T follicular helper cell (primary cell): ENCODE results near the gene SCRT2.
"Not testable (repeated sequence)": the region's sequence is repeated elsewhere in the genome, so short reads cannot be mapped to it uniquely, and the experiment has no call there.

Experiments
- DNase-seq: peaks from one replicate; pipeline ENCODE4 v3.0.0-alpha.2; 2020; ENCODE audit warnings: low read depth

SCRT2 gene

DNA sequence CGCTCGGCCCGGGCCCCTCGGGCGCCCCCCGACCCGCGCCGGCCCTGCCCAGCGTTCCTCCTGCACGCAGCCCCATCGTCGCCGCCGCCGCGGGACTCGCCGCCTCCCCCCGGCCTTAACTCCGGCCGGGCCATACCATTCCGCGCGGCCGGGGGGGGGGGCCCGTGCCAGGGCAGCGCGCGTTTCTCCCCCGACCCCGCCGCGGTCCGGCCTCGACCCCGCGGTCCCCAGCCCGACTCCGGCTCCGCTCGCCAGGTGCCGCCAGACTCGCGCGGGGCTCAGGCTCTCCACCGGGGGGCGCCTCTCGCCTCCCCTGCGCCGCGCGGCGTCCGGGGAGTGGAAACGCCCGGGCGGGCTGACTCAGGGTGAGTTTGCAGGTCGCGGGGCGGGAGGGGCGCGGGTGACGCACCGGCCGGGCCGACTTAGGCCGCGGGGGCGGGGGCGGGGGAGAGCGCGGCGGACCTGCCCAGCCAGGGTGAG, 22.5 kb downstream of the SCRT2 start, which contains the start of gene SRXN1:
SRXN1 (minus strand) TSS at position 91 of the 480 bp plus-strand sequence; CDS start at position 76, 15 bp downstream.
- peak; percentile 48 for DNase-seq

DNA sequence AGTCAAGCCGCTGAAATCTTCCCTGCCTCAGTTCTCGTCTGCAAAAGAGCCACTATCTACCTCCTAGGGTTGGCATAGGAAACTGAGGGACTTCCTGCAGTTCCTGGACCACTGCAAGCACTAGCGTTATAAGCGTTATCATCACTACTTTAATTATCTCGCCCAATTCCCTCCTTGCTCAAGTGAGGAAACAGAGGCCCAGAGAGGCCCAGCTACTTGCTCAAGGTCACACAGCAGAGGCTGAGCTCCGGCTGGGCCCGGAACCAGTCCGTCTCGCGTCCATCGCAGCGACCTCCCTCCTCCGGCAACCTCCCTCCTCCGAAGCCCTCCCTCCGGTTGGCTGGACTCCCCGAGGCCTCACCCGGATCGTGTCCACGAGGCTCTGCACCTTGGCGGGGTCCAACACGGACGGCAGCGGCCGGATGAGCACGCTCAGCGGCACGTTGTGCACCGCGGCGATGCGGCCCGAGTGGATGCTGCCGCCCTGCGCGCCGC, 22.9 kb downstream of the SCRT2 start:
- no peak for DNase-seq

- no peak for DNase-seq
Observed at GRCh38 chr20:651713-652614, 23.6 kb downstream of the SCRT2 start.

GRCh38 chr20:650954-651353, 24.6 kb downstream of the SCRT2 start:
- no peak for DNase-seq

- no peak for DNase-seq
Observed at GRCh38 chr20:650281-650680, 25.3 kb downstream of the SCRT2 start.

GRCh38 chr20:647479-648019, 28.1 kb downstream of the SCRT2 start:
- no peak for DNase-seq

GRCh38 chr20:646868-647233, 28.8 kb downstream of the SCRT2 start:
- no peak for DNase-seq

GRCh38 chr20:646107-646867, 29.3 kb downstream of the SCRT2 start:
- DNase-seq, result no peak

DNA sequence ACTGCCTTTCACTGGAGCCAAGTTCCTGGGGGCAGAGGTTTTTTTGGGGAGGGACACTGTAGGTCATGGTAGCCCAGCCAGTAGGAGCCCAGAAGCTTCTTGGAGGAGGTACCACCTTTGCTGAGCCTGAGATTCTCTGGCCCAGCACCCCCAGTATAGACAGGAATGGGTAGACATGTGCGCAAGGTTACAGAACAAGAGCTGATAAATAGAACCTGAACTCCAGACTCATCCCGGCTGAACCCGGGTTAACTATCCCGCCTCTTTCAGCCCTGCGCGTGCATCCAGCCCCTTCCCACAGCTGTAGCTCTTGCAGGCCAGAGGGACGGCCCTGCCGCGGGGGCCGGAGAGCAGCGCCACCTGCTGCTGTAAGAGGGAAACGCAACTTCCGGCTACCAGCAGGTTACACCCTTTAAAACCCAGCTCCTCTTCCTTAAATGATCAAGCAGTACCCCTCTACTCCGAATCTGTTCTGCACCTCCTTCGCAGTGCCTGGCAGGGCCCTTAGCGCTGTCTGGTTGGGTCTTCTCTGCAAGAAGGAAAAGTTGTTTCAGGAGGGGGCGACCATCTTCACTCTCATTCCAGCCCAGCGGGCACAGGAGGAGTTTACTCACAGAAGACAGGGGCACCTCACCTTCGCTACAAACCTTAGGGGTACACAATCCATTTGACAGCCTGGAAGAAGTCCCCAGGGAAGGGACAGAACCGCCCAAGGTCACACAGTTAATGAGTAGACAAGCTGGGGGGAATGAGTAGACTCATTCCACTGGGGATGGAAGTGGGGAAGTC, 30.1 kb downstream of the SCRT2 start:
- peak; percentile 25 for DNase-seq

GRCh38 chr20:644692-645317, 30.8 kb downstream of the SCRT2 start:
- DNase-seq, result no peak

DNA sequence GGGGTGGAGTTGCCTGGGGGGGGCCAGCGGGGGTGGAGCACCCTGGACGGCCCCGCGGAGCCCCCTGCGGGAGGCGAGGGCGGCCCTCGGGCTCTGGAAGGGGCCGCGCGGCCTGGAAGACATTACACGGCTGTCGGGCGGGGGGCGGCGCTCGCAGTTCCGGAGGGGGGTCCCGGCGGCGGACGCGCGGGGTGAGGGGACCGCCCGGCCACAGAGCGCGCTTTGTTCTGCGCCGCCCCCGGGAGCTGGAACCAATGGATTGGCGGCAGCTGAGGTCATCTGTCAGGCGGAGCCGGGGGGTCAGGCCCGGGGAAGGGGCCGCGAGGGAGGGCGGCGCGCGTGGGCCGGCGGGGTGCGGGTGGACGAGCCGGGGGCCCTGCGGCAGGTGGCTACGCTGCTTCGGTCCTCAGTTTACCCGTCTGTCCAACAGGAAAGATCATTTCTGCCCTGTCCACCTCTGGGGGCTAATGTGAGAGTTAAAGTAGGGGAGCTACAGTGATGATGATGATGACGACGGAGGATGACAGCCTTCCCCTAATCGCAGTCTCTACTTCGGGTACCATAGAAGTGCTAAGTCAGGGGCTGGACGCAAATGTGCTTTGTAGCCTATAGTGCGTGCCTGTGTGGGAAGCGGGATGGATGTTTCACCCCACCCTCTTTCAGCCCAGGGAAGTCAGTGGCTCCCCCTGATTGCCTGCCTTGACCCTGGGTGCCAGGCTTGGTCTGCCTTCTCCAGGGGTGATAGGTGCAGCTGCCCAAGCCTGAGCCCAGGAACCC, 33.0 kb downstream of the SCRT2 start:
- no peak for DNase-seq

DNA sequence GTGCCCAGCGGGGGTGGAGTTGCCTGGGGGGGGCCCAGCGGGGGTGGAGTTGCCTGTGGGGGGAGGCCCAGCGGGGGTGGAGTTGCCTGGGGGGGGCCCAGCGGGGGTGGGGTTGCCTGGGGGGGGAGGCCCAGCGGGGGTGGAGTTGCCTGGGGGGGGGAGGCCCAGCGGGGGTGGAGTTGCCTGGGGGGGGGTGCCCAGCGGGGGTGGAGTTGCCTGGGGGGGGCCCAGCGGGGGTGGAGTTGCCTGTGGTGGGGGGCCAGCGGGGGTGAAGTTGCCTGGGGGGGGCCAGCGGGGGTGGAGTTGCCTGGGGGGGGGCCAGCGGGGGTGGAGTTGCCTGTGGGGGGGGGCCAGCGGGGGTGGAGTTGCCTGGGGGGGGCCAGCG, 33.6 kb downstream of the SCRT2 start:
- DNase-seq, result not testable (repeated sequence)

DNA sequence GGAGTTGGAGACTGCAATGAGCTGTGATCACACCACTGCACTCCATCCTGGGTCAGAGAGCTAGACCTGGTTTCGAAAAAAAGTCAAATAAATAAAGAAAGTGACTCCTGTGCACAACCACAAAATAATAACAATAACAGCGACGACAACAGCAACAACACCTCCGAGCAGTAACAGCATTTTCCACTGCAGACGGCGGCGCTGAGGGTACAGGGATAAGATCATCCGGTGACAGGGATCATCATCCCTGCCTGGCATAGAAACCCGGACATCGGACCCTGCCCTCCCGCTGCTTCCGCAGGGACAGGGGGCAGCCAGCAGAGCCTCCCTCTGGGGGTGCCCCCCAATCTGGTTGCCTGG, 34.1 kb downstream of the SCRT2 start:
- DNase-seq, result no peak

- no peak for DNase-seq
Observed at GRCh38 chr20:640674-641515, 34.7 kb downstream of the SCRT2 start.

- no peak for DNase-seq
Observed at GRCh38 chr20:638579-638978, 37.0 kb downstream of the SCRT2 start.

- DNase-seq, result no peak
Observed at GRCh38 chr20:637559-637958, 38.0 kb downstream of the SCRT2 start.

DNA sequence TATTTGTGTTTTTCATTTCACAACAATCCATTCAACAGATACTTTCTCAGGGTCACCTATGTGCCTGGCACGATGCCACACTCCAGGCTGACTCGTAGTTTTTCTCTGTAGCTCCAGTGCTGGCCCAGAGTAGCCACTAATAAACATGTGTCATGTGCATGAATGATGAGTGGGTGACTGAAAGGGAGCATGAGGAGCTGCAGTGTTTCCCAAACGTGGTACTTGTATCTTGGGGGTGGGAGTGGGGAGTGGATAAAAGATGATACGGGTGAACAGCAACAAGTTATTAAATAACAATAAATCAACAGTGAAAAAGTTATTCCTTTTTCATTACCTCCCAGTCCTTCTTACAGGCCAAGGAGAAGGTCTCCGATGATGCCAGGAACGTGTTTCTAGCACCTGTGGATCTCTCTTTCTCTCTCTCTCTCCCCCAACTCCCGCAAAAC, 39.7 kb downstream of the SCRT2 start:
- DNase-seq, result no peak

GRCh38 chr20:635028-635892, 40.3 kb downstream of the SCRT2 start:
- no peak for DNase-seq
